Keratinocyte (primary cell): Measurements from ENCODE around the gene GCC1. TPM values are rescaled to one million over a fixed set of nuclear protein-coding genes. Genes with fewer than 3 reads are reported as not detected.

ENCODE experiments used
- DNase-seq: peaks from one replicate; pipeline ENCODE4 v3.0.0-alpha.2; 2011; ENCODE audit warnings: low read depth, missing footprints, low spot score
- FAIRE-seq: peaks from 2 replicates; lab custom pipeline; 2011; peaks lifted over from hg19 to GRCh38; lab: Jason Lieb, UNC
- H2AFZ ChIP-seq: 2 replicates; pipeline ENCODE4 v1.6.0; 2012; ENCODE audit warnings: low read length, control low read depth, inconsistent platforms; ENCODE audit not compliant: control insufficient read depth
- H3K27ac ChIP-seq: 2 replicates; pipeline ENCODE4 v1.5.1; 2011; ENCODE audit warnings: low read length; ENCODE audit not compliant: control insufficient read depth, insufficient read depth
- H3K27me3 ChIP-seq: 3 replicates; pipeline ENCODE4 v1.6.0; 2011; ENCODE audit warnings: low read length; ENCODE audit not compliant: control insufficient read depth, insufficient read depth; ENCODE audit errors: extremely low read depth
- H3K36me3 ChIP-seq, 2 experiments: 2 replicates in 1 of 2; 3 replicates in 1 of 2; pipeline ENCODE4 v1.5.1; 2011; ENCODE audit warnings: low read length in 2 of 2, mild to moderate bottlenecking in 1 of 2; ENCODE audit not compliant: control insufficient read depth in 2 of 2, insufficient read depth in 2 of 2; ENCODE audit errors: extremely low read depth in 1 of 2
- H3K4me1 ChIP-seq: 3 replicates; pipeline ENCODE4 v1.5.1; 2011; ENCODE audit warnings: low read length; ENCODE audit not compliant: control insufficient read depth, insufficient read depth; ENCODE audit errors: extremely low read depth
- H3K4me2 ChIP-seq: 3 replicates; pipeline ENCODE4 v1.6.0; 2011; ENCODE audit warnings: low read depth, low read length; ENCODE audit not compliant: control insufficient read depth, insufficient read depth; ENCODE audit errors: extremely low read depth
- H3K4me3 ChIP-seq, 3 experiments: fragments of 200-600 bp in 1 of 3; sonication (generic) in 1 of 3; 2 replicates in 2 of 3; 3 replicates in 1 of 3; pipeline ENCODE4 v1.5.1; 2011 to 2016; ENCODE audit warnings: low read length in 3 of 3, mild to moderate bottlenecking in 3 of 3, control low read depth in 2 of 3, inconsistent platforms in 1 of 3, low read depth in 1 of 3, mixed read lengths in 1 of 3, mixed run types in 1 of 3, moderate library complexity in 1 of 3; ENCODE audit not compliant: control insufficient read depth in 2 of 3, insufficient read depth in 2 of 3; ENCODE audit errors: extremely low read depth in 1 of 3
- H3K79me2 ChIP-seq: 2 replicates; pipeline ENCODE4 v1.6.0; 2012; ENCODE audit warnings: low read length; ENCODE audit not compliant: control insufficient read depth, insufficient read depth
- H3K9ac ChIP-seq: 3 replicates; pipeline ENCODE4 v1.6.0; 2011; ENCODE audit warnings: low read length; ENCODE audit not compliant: control insufficient read depth, insufficient read depth; ENCODE audit errors: extremely low read depth
- H3K9me1 ChIP-seq: 3 replicates; pipeline ENCODE4 v1.6.0; 2011; ENCODE audit warnings: low read length; ENCODE audit not compliant: control insufficient read depth, insufficient read depth; ENCODE audit errors: extremely low read depth
- H3K9me3 ChIP-seq: 2 replicates; pipeline ENCODE4 v1.5.1; 2012; ENCODE audit warnings: low read depth, low read length; ENCODE audit not compliant: control insufficient read depth
- H4K20me1 ChIP-seq: 3 replicates; pipeline ENCODE4 v1.6.0; 2011; ENCODE audit warnings: low read length; ENCODE audit not compliant: control insufficient read depth, insufficient read depth; ENCODE audit errors: extremely low read depth
- CTCF ChIP-seq, 3 experiments: IDR thresholded peaks in 1 of 3; conservative IDR thresholded peaks in 1 of 3; optimal IDR thresholded peaks in 1 of 3; 2 replicates in 2 of 3; 3 replicates in 1 of 3; pipeline versions ENCODE3 to v1.5.1; 2011; ENCODE audit warnings: low read length in 3 of 3, mild to moderate bottlenecking in 3 of 3, moderate library complexity in 2 of 3, control low read depth in 1 of 3, inconsistent platforms in 1 of 3; ENCODE audit not compliant: insufficient read depth in 2 of 3; ENCODE audit errors: extremely low read depth in 1 of 3
- EZH2 ChIP-seq: IDR thresholded peaks from one replicate; pipeline ENCODE4 v1.6.1; 2012; ENCODE audit warnings: inconsistent platforms, mild to moderate bottlenecking, low read length, moderate library complexity
- dilution Hi-C: fragments of 300-500 bp; cut with MboI; formaldehyde crosslinking; loops from one replicate; pipeline ENCODE4 v1.7.0; 2020; ENCODE audit warnings: low sequenced_read_pairs; ENCODE audit not compliant: extremely low pct_ligation_motif_present
- polyA plus RNA-seq, 5 experiments: library from polyadenylated mRNA; depleted of rRNA in 3 of 5; stranded (reverse) in 3 of 5; stranded (forward) in 1 of 5; unstranded in 1 of 5; fragments of >200 nt; gene quantifications; 1 replicate in 1 of 5; 2 replicates in 3 of 5; 3 replicates in 1 of 5; pipeline versions ENCODE4 v1.2.1 to v1.2.3, GENCODE V29; 2011 to 2012; ENCODE audit warnings: missing spikeins in 2 of 5, low read depth in 1 of 5, low replicate concordance in 1 of 5

The GCC1 gene
- polyA plus RNA-seq, 1 donor (not counting 4 experiments of a cell fraction or from before 2014, with no cell fraction given), result 8.9 TPM

GRCh38 chr7:127532151-127532550 is 53.2 kb downstream of the GCC1 start:
- H3K36me3 ChIP-seq, result no peaks in the 10 kb centered on the region
- H3K9me1 ChIP-seq, result no peaks in the 10 kb centered on the region
- no peak overlapping the region for H2AFZ ChIP-seq
- no peak overlapping the region for H3K9ac ChIP-seq
- FAIRE-seq, result no peak
- TF ChIP-seq EZH2, result no peak
- TF ChIP-seq CTCF (optimal IDR thresholded peaks at IDR 0.05 in 1 of 3, IDR thresholded peaks at IDR 0.05 in 1 of 3, conservative IDR thresholded peaks at IDR 0.05 in 1 of 3; ENCODE audit: extremely low read depth in 1 of 3, insufficient read depth in 2 of 3, low read length in 3 of 3), result no peak
- H4K20me1 ChIP-seq, result no peaks in the 10 kb centered on the region
- dilution Hi-C loops, result no loop called here
- H3K4me1 ChIP-seq, result no peaks in the 10 kb centered on the region
- H3K27me3 ChIP-seq, result peaks cover 20% of the 10 kb centered on the region
- no peak overlapping the region for H3K4me2 ChIP-seq
- no peaks in the 10 kb centered on the region for H3K79me2 ChIP-seq
- no peak overlapping the region for H3K4me3 ChIP-seq
- no peak for DNase-seq
- no peak overlapping the region for H3K27ac ChIP-seq
- H3K9me3 ChIP-seq, result no peaks in the 10 kb centered on the region

Other genes starting within 250 kb of the GCC1 start
- gene ZNF800, start 192.9 kb downstream of the GCC1 start, polyA plus RNA-seq, result 11.4 to 18.0 TPM (median 13.5 TPM) in 3 replicates
- 258 to 322 TPM (median 274 TPM) in 3 replicates for gene ARF5, start 2.8 kb upstream of the GCC1 start, polyA plus RNA-seq
- gene FSCN3, start 8.1 kb upstream of the GCC1 start, polyA plus RNA-seq, result 0.31 to 1.2 TPM (median 0.51 TPM) in 3 replicates
- not detected in 3 replicates for gene PAX4, start 32.5 kb upstream of the GCC1 start, polyA plus RNA-seq
- 140 to 173 TPM (median 150 TPM) in 3 replicates for gene SND1, start 66.6 kb upstream of the GCC1 start, polyA plus RNA-seq